Measurements from ENCODE around the gene FBXL14.
"Not testable (repeated sequence)": the region's sequence is repeated elsewhere in the genome, so short reads cannot be mapped to it uniquely, and the experiment has no call there.

The FBXL14 gene

DNA sequence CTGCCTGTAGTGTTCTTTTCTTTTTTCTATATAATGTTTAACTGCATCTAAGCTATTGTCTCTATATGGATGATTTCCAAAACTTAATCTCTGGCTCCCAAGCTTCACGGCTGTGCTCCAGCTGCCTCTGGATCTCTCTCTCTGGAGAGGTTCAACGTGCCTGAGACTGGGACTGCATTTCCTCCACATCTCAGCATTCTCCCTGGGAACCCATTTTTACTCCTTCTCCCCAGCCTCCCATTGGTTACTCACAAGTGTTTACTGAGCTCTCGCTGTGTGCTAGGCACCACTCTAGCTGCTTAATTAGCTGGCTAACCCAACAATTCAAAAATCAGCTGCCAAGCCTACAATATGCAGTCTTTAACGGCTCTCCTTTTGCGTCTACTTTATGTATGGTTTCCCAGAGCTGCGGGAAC, 34.7 kb downstream of the FBXL14 start:
- ATAC-seq (replicated peaks) = no peak
- Mint-ChIP-seq H3K36me3 (peaks cover 0 to 6% of the 10 kb centered on the region in 2 donors), H3K27ac (no peak overlapping the region), H3K9me3 (peaks cover 0 to 1% of the 10 kb centered on the region in 2 donors), H3K27me3 (no peaks in the 10 kb centered on the region), H3K4me1 (peaks cover 9 to 23% of the 10 kb centered on the region in 2 donors), H3K4me3 (no peak overlapping the region)
- DNase-seq = no peak

DNA sequence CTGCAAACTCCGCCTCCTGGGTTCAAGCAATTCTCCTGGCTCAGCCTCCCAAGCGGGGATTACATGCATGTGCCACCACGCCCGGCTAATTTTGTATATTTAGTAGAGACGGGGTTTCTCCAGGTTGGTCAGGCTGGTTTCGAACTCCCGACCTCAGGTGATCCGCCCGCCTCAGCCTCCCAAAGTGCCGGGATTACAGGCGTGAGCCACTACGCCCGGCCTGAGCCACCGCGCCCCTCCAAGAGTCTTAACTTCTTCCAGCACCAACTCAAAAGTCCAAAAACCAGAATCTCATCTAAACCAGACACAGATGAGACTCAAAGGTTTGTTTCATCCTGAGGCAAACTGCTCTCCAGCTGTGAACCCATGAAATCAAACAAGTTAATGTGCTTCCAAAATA, 36.3 kb downstream of the FBXL14 start:
- ATAC-seq (replicated peaks) = not testable (repeated sequence)

GRCh38 chr12:1553987-1554982, 40.1 kb downstream of the FBXL14 start:
- Mint-ChIP-seq H3K27me3 (peaks cover 0 to 1% of the 10 kb centered on the region in 2 donors), H3K36me3 (peaks cover 18 to 22% of the 10 kb centered on the region in 2 donors), H3K4me1 (peaks cover 31 to 55% of the 10 kb centered on the region in 2 donors), H3K4me3 (peak overlapping the region; percentile 64 to 72), H3K9me3 (peaks cover 8 to 14% of the 10 kb centered on the region in 2 donors), H3K27ac (peak overlapping the region; percentile 85)
- ATAC-seq (replicated peaks) (peak; percentile 95 to 96), DNase-seq (peak; percentile 90)

More for the DNA sequence above, 36.3 kb downstream of the FBXL14 start:
- not testable (repeated sequence) for DNase-seq, H3K9me3 Mint-ChIP-seq, H3K4me3 Mint-ChIP-seq, H3K36me3 Mint-ChIP-seq, H3K27ac Mint-ChIP-seq, H3K27me3 Mint-ChIP-seq
- H3K4me1 Mint-ChIP-seq = peaks cover 22 to 38% of the 10 kb centered on the region in 2 donors

GRCh38 chr12:1553536-1553935, 40.8 kb downstream of the FBXL14 start:
- peaks cover 23 to 26% of the 10 kb centered on the region in 2 donors for H3K36me3 Mint-ChIP-seq
- H3K4me3 Mint-ChIP-seq = peak overlapping the region; percentile 64 to 72
- H3K27ac Mint-ChIP-seq = peak overlapping the region; percentile 85
- H3K4me1 Mint-ChIP-seq = peaks cover 31 to 54% of the 10 kb centered on the region in 2 donors
- DNase-seq = no peak
- H3K27me3 Mint-ChIP-seq = peaks cover under 1 to 7% of the 10 kb centered on the region in 2 donors
- peaks cover 8 to 17% of the 10 kb centered on the region in 2 donors for H3K9me3 Mint-ChIP-seq
- ATAC-seq (replicated peaks) = peak in 1 of 2 donors; percentile 1

GRCh38 chr12:1552911-1553491, 41.4 kb downstream of the FBXL14 start:
- peaks cover 8 to 17% of the 10 kb centered on the region in 2 donors for H3K9me3 Mint-ChIP-seq
- no peak overlapping the region for H3K4me3 Mint-ChIP-seq
- DNase-seq (no peak), ATAC-seq (replicated peaks) (no peak)
- H3K27me3 Mint-ChIP-seq = peaks cover 4 to 7% of the 10 kb centered on the region in 2 donors
- H3K4me1 Mint-ChIP-seq = peaks cover 30 to 49% of the 10 kb centered on the region in 2 donors
- H3K27ac Mint-ChIP-seq = no peak overlapping the region
- peaks cover 24 to 26% of the 10 kb centered on the region in 2 donors for H3K36me3 Mint-ChIP-seq

DNA sequence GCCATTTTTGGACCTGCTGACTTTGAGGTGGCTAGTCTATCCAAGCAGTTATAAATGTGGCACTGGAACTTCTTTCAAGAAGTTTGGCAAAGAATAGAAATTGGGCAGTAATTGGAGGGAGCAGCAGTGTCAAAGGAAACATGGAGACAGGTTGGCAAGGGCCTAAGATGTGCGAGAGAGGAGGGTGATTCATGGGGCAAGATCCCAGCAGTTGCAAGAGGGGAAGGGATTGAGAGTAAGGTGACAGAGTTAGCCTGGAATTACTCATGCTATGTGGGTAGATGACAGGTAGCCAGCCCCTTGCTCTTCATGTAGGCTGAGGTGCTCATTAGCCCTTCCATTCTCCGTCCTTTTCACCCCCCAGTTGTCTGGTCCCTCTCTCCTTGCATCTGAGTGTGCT, 42.2 kb downstream of the FBXL14 start:
- Mint-ChIP-seq H3K27ac (no peak overlapping the region), H3K27me3 (peaks cover 4 to 7% of the 10 kb centered on the region in 2 donors), H3K36me3 (peaks cover 24 to 26% of the 10 kb centered on the region in 2 donors), H3K4me3 (no peak overlapping the region), H3K4me1 (peaks cover 30 to 48% of the 10 kb centered on the region in 2 donors), H3K9me3 (peaks cover 8 to 17% of the 10 kb centered on the region in 2 donors)
- DNase-seq = no peak
- no peak for ATAC-seq (replicated peaks)

DNA sequence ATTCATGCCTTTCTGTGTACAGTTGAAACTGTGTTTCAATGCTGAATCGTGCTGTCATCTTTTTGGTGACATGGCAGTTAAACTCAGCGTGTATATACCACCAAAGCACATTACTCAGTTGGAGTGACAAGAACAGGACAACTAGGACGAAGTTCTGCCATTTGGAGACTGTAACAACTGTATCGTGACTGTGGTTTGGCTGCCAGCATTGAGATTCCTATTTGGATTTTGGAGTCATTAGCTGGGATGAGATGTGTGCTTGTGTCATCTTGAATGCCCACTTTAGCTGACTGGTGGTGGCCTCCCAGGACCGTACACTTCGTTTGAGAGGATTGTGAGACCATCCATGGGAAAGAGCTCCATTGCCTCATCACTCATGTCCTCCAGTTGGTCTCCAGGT, 42.9 kb downstream of the FBXL14 start:
- Mint-ChIP-seq H3K36me3 (peaks cover 24 to 26% of the 10 kb centered on the region in 2 donors), H3K9me3 (peaks cover 8 to 17% of the 10 kb centered on the region in 2 donors), H3K4me1 (peaks cover 30 to 48% of the 10 kb centered on the region in 2 donors), H3K27me3 (peaks cover 4 to 7% of the 10 kb centered on the region in 2 donors), H3K27ac (peak overlapping the region; percentile 72), H3K4me3 (no peak overlapping the region)
- no peak for ATAC-seq (replicated peaks)
- no peak for DNase-seq

DNA sequence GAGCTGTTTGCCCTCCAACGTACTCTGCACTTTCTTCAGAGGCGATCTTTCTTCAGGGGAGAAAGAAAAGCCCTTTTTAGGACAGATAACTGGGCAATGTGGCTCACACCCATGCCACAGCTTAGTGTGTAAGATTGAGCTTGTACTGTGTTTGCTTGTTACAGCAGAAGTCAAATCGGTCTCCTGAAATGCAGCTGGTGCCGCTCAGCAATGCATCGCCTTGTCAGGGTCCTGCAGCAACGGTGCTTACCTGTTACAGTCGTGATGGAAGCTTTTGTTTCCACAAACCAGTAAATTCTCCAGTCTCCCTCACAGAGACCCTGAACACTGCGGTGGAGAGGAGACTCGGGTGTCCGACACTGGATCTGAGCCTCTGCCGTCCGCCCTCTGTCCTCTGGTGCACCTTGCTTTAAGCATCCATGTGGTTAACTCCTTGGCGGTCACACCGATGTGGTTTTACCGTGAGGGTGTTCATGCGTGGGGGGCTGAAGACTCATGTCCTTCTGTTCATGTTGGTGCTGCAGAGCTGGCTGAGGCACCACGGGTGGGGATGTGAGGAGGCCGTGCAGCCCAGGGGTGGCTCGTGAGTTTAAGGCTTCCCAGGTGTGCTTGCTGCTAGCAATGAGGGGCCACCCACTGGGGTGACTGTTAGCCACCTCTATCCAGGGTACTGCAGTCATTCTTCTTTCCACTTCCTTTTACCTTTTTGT, 47.3 kb downstream of the FBXL14 start:
- DNase-seq = no peak
- Mint-ChIP-seq H3K27ac (no peak overlapping the region), H3K27me3 (peaks cover 14 to 32% of the 10 kb centered on the region in 2 donors), H3K4me3 (no peak overlapping the region), H3K36me3 (peaks cover 21 to 23% of the 10 kb centered on the region in 2 donors), H3K9me3 (peaks cover 8 to 14% of the 10 kb centered on the region in 2 donors), H3K4me1 (peaks cover 8 to 10% of the 10 kb centered on the region in 2 donors)
- no peak for ATAC-seq (replicated peaks)

DNA sequence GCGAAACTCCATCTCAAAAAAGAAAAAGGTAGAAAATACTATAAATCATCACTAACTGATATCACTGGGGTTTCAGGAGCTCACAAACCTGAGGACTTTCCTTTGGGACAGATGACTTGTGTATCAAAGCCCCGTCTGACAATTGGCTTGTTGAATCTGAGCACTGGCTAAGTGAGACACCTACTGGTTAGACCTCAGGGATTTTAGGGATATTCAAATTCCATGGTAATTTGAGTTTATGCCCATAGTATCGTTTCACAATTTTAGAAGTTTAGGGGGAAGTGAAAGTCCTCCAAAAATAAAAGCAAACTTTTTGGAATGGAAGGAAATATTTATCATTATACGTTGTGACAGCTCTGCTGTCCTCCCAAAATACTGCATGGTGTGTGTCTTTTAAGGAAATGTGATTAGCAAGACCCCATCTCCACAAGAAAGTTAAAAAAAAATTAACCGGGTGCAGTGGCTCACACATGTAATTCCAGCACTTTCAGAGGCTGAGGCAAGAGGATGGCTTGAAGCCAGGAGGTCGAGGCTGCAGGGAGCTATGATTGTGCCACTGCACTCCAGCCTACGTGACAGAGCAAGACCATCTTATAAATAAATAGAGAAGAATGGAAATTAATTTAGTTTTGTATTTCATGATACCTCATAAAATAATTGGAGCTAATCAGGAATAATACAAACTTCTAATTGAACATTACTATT, 49.2 kb downstream of the FBXL14 start:
- Mint-ChIP-seq H3K4me3 (no peak overlapping the region), H3K27ac (no peak overlapping the region), H3K36me3 (peaks cover 6 to 10% of the 10 kb centered on the region in 2 donors), H3K4me1 (peaks cover 4 to 5% of the 10 kb centered on the region in 2 donors), H3K9me3 (peaks cover 0 to 4% of the 10 kb centered on the region in 2 donors), H3K27me3 (peaks cover 14 to 33% of the 10 kb centered on the region in 2 donors)
- DNase-seq = no peak
- ATAC-seq (replicated peaks) = peak in 1 of 2 donors; percentile 27

DNA sequence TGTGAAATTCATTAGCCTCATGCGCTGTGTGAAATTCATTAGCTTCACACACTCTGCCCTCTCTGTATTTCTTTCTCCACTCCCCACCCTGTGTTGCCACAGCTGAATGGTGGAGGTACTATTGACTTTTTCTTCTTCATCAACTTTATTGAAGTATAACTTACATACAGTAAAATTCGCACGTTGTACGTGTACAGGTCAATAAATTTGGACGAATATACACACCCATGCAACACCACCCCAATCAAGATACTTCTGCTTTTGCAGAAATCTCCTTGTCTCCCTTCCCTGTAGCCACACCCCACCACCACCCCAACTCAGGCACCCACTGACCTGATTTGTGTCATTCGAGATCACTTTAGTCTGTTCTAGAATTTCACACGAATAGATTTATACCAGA, 51.8 kb downstream of the FBXL14 start:
- H3K9me3 Mint-ChIP-seq = no peaks in the 10 kb centered on the region
- DNase-seq (no peak), ATAC-seq (replicated peaks) (no peak)
- peaks cover 28 to 47% of the 10 kb centered on the region in 2 donors for H3K27me3 Mint-ChIP-seq
- H3K27ac Mint-ChIP-seq = no peak overlapping the region
- H3K36me3 Mint-ChIP-seq = peaks cover 0 to 2% of the 10 kb centered on the region in 2 donors
- peaks cover 0 to 2% of the 10 kb centered on the region in 2 donors for H3K4me1 Mint-ChIP-seq
- H3K4me3 Mint-ChIP-seq = no peak overlapping the region

DNA sequence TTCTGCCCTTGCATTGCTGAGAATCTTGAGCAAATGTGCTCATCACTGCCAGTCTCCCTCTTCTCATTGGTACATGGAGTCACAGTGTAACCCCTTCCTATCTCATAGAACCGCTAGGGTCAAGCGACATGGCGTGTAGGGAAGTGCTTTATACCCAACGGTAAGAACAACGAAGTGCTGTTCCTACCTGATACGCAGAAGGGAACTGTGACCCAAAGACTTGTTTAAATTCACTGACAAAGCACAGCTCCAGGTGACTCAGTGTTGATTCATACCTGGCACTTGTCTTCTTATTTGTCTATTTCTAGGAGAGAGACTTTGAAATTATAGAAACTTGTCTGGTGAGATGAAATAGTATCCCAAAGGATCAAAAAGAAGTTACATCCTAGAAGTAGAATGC, 53.7 kb downstream of the FBXL14 start:
- DNase-seq (no peak), ATAC-seq (replicated peaks) (no peak)
- peaks cover 38 to 60% of the 10 kb centered on the region in 2 donors for H3K27me3 Mint-ChIP-seq
- no peak overlapping the region for H3K4me3 Mint-ChIP-seq
- H3K4me1 Mint-ChIP-seq = peaks cover 0 to 1% of the 10 kb centered on the region in 2 donors
- no peak overlapping the region for H3K27ac Mint-ChIP-seq
- no peaks in the 10 kb centered on the region for H3K36me3 Mint-ChIP-seq
- H3K9me3 Mint-ChIP-seq = no peaks in the 10 kb centered on the region

DNA sequence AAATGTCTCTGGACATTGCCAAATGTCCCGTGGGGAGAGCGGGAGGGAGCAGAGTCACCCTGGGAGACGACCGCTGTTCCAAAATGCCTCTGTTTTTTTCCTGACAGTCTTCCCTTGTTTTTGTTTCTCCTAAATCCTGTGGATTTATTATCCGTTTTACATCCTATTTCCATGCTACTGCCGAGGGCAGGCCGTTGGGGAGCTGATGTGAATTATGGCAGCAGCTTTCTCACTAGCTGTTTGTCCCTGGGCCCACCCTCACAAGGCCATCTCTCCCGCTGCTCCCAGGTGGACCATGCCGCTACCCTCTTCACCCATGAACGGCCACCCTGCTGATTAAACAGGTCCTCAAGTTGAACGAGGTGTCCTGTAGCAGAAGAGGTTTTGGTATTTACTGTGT, 55.2 kb downstream of the FBXL14 start:
- Mint-ChIP-seq H3K27ac (no peak overlapping the region), H3K9me3 (no peaks in the 10 kb centered on the region), H3K4me1 (peaks cover 5 to 6% of the 10 kb centered on the region in 2 donors), H3K4me3 (no peak overlapping the region), H3K36me3 (no peaks in the 10 kb centered on the region), H3K27me3 (peaks cover 40 to 63% of the 10 kb centered on the region in 2 donors)
- ATAC-seq (replicated peaks) = no peak
- no peak for DNase-seq

- no peak for DNase-seq
- H3K9me3 Mint-ChIP-seq = no peaks in the 10 kb centered on the region
- no peak overlapping the region for H3K4me3 Mint-ChIP-seq
- H3K4me1 Mint-ChIP-seq = peaks cover 24 to 29% of the 10 kb centered on the region in 2 donors
- H3K27me3 Mint-ChIP-seq = peaks cover 55 to 65% of the 10 kb centered on the region in 2 donors
- ATAC-seq (replicated peaks) = no peak
- H3K36me3 Mint-ChIP-seq = no peaks in the 10 kb centered on the region
- H3K27ac Mint-ChIP-seq = no peak overlapping the region
Observed at GRCh38 chr12:1536817-1537216, 57.6 kb downstream of the FBXL14 start.

Data from stimulated activated naive B cell treated with anti-CD40 and anti-IgM and Interleukin-4, amounts not matched to agents 10 μg/mL and 1 μg/mL and 100 μg/mL, for 72 hours (primary cell).